PC-9 (cell line): ENCODE data around the gene NANOS1. TPM values are rescaled to one million over a fixed set of nuclear protein-coding genes. Genes with fewer than 3 reads are reported as not detected.

ENCODE experiments used
- BruUV-seq: library from RNA; stranded (reverse); fragments of 400-500 nt; replicated peaks from 2 replicates; lab custom pipeline; 2021; lab: Mats Ljungman, UMichigan
- CTCF ChIA-PET: fragments of 300-600 bp; sonication (Branson Sonifier 250); formaldehyde crosslinking; loops from one replicate; lab custom pipeline; 2022; ENCODE audit warnings: antibody characterized with exemption; lab: Charles Lee
- POLR2A ChIA-PET: fragments of 300-600 bp; sonication (Branson Sonifier 250); formaldehyde crosslinking; loops from one replicate; lab custom pipeline; 2022; ENCODE audit warnings: antibody characterized with exemption; ENCODE audit not compliant: unreplicated experiment; lab: Charles Lee
- DNase-seq, 2 experiments: peaks; one replicate each; pipeline versions ENCODE4 v3.0.0 to v3.0.0-alpha.2; 2015 to 2022; ENCODE audit warnings: mixed read lengths in 1 of 2
- H2AFZ ChIP-seq: fragments of 200-600 bp; sonication (generic); 2 replicates; pipeline ENCODE4 v1.8.1; 2017; ENCODE audit warnings: antibody characterized with exemption
- H3F3A ChIP-seq: fragments of 200-600 bp; sonication (generic); 2 replicates; pipeline ENCODE4 v1.8.1; 2017; ENCODE audit warnings: antibody characterized with exemption, mild to moderate bottlenecking, low read depth; ENCODE audit not compliant: insufficient read depth
- H3K27ac ChIP-seq: fragments of 200-600 bp; sonication (generic); 2 replicates; pipeline ENCODE4 v1.6.1; 2016; ENCODE audit warnings: mixed run types
- H3K27me3 ChIP-seq: fragments of 200-600 bp; sonication (generic); 2 replicates; pipeline ENCODE4 v1.6.1; 2016; ENCODE audit warnings: low read depth, mixed run types; ENCODE audit not compliant: insufficient read depth
- H3K36me3 ChIP-seq: fragments of 200-600 bp; sonication (generic); 2 replicates; pipeline ENCODE4 v1.6.1; 2016; ENCODE audit warnings: low read depth, mixed run types
- H3K4me1 ChIP-seq: fragments of 200-600 bp; sonication (generic); replicated peaks from 2 replicates; pipeline ENCODE4 v1.6.1; 2016; ENCODE audit warnings: mixed run types; ENCODE audit not compliant: insufficient read depth
- H3K4me2 ChIP-seq: fragments of 200-600 bp; sonication (generic); 2 replicates; pipeline ENCODE4 v1.6.1; 2017; ENCODE audit warnings: mixed run types
- H3K4me3 ChIP-seq: fragments of 200-600 bp; sonication (generic); 2 replicates; pipeline ENCODE4 v1.6.1; 2016; ENCODE audit warnings: mixed run types
- H3K79me2 ChIP-seq: fragments of 200-600 bp; sonication (generic); 2 replicates; pipeline ENCODE4 v1.6.1; 2017; ENCODE audit warnings: low read depth, mixed run types
- H3K9me2 ChIP-seq: fragments of 200-600 bp; sonication (generic); 2 replicates; pipeline ENCODE4 v1.8.1; 2017; ENCODE audit warnings: mild to moderate bottlenecking; ENCODE audit not compliant: insufficient read depth
- H3K9me3 ChIP-seq: fragments of 200-600 bp; sonication (generic); 2 replicates; pipeline ENCODE4 v1.8.1; 2016; ENCODE audit warnings: low read depth; ENCODE audit not compliant: insufficient read depth
- H4K20me1 ChIP-seq: fragments of 200-600 bp; sonication (generic); 2 replicates; pipeline ENCODE4 v1.8.1; 2017; ENCODE audit not compliant: insufficient read depth
- EZH2 ChIP-seq: fragments of 200-600 bp; sonication (generic); IDR thresholded peaks from 2 replicates; pipeline ENCODE4 v1.8.0; 2017; ENCODE audit warnings: antibody characterized with exemption, low read depth
- intact Hi-C: fragments of 100-400 bp; cut with micrococcal nuclease; formaldehyde crosslinking; loops from one replicate; pipeline ENCODE4 v1.10.0; 2022; ENCODE audit not compliant: unreplicated experiment
- total RNA-seq: library from RNA; stranded (reverse); gene quantifications from 2 replicates; pipeline ENCODE4 v1.2.3, GENCODE V29; 2021
- TF ChIP-seq, protein P1 (sequence below): fragments of 200-600 bp; sonication (generic); conservative IDR thresholded peaks from 2 replicates; pipeline ENCODE4 v1.6.1; 2017; ENCODE audit warnings: mixed run types, antibody characterized with exemption, mild to moderate bottlenecking, moderate library complexity

Gene NANOS1
- total RNA-seq, 1 experiment from 2014 or later = 7.2 TPM

GRCh38 chr10:119051775-119052174 is 22.3 kb downstream of the NANOS1 start:
- H3K4me3 ChIP-seq = no peak overlapping the region
- peaks cover 26% of the 10 kb centered on the region for H3K79me2 ChIP-seq
- H3K27me3 ChIP-seq = no peaks in the 10 kb centered on the region
- CTCF ChIA-PET = no interaction called here
- H3F3A ChIP-seq = peaks cover 38% of the 10 kb centered on the region
- no peaks in the 10 kb centered on the region for H3K9me3 ChIP-seq
- H4K20me1 ChIP-seq = peaks cover 48% of the 10 kb centered on the region
- no peak overlapping the region for H3K27ac ChIP-seq
- H3K4me2 ChIP-seq = no peak overlapping the region
- H3K36me3 ChIP-seq = peaks cover 35% of the 10 kb centered on the region
- no peaks in the 10 kb centered on the region for H3K9me2 ChIP-seq
- DNase-seq = no peak
- H2AFZ ChIP-seq = no peak overlapping the region
- POLR2A ChIA-PET = no interaction called here
- no TSS peak for BruUV-seq
- no peak for TF ChIP-seq EZH2
- TF ChIP-seq, protein P1, sequence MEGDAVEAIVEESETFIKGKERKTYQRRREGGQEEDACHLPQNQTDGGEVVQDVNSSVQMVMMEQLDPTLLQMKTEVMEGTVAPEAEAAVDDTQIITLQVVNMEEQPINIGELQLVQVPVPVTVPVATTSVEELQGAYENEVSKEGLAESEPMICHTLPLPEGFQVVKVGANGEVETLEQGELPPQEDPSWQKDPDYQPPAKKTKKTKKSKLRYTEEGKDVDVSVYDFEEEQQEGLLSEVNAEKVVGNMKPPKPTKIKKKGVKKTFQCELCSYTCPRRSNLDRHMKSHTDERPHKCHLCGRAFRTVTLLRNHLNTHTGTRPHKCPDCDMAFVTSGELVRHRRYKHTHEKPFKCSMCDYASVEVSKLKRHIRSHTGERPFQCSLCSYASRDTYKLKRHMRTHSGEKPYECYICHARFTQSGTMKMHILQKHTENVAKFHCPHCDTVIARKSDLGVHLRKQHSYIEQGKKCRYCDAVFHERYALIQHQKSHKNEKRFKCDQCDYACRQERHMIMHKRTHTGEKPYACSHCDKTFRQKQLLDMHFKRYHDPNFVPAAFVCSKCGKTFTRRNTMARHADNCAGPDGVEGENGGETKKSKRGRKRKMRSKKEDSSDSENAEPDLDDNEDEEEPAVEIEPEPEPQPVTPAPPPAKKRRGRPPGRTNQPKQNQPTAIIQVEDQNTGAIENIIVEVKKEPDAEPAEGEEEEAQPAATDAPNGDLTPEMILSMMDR = no peak
- H3K4me1 ChIP-seq = no peaks in the 10 kb centered on the region
- intact Hi-C loops = no loop called here

GRCh38 chr10:119055472-119055871 is 26.0 kb downstream of the NANOS1 start:
- no peak overlapping the region for H2AFZ ChIP-seq
- intact Hi-C loops = no loop called here
- no peaks in the 10 kb centered on the region for H3K4me1 ChIP-seq
- no TSS peak for BruUV-seq
- H3K4me2 ChIP-seq = no peak overlapping the region
- no peak for TF ChIP-seq EZH2
- TF ChIP-seq, protein P1 = no peak
- no peaks in the 10 kb centered on the region for H3K27me3 ChIP-seq
- H3K9me2 ChIP-seq = no peaks in the 10 kb centered on the region
- H3K27ac ChIP-seq = no peak overlapping the region
- no peaks in the 10 kb centered on the region for H3K9me3 ChIP-seq
- peaks cover 34% of the 10 kb centered on the region for H3K79me2 ChIP-seq
- H3K36me3 ChIP-seq = peaks cover 61% of the 10 kb centered on the region
- peaks cover 39% of the 10 kb centered on the region for H3F3A ChIP-seq
- peaks cover 35% of the 10 kb centered on the region for H4K20me1 ChIP-seq
- ChIA-PET POLR2A (no interaction called here), CTCF (no interaction called here)
- DNase-seq = no peak
- H3K4me3 ChIP-seq = no peak overlapping the region

- peaks cover 43% of the 10 kb centered on the region for H3K79me2 ChIP-seq
- H3K4me2 ChIP-seq = no peak overlapping the region
- peaks cover 38% of the 10 kb centered on the region; the same call in 1 of the 2 replicates for H4K20me1 ChIP-seq
- intact Hi-C loops = no loop called here
- ChIA-PET POLR2A (no interaction called here), CTCF (no interaction called here)
- H3K27me3 ChIP-seq = no peaks in the 10 kb centered on the region
- no peak for DNase-seq
- no peaks in the 10 kb centered on the region for H3K9me3 ChIP-seq
- H3K36me3 ChIP-seq = peaks cover 52% of the 10 kb centered on the region
- no peaks in the 10 kb centered on the region for H3K4me1 ChIP-seq
- H3K9me2 ChIP-seq = no peaks in the 10 kb centered on the region
- H3F3A ChIP-seq = peaks cover 40% of the 10 kb centered on the region
- H2AFZ ChIP-seq = no peak overlapping the region
- no TSS peak for BruUV-seq
- no peak for TF ChIP-seq EZH2
- TF ChIP-seq, protein P1 = no peak
- H3K27ac ChIP-seq = no peak overlapping the region
- no peak overlapping the region for H3K4me3 ChIP-seq
Observed at GRCh38 chr10:119058010-119058409, 28.5 kb downstream of the NANOS1 start.
